ENCODE data around the gene MAPT. TPM values are rescaled to one million over a fixed set of nuclear protein-coding genes. Genes with fewer than 3 reads are reported as not detected.
A peak's percentile ranks its signal among the peaks of the same experiment; 100 is the strongest.
"Not testable (repeated sequence)": the region's sequence is repeated elsewhere in the genome, so short reads cannot be mapped to it uniquely, and the experiment has no call there.

The MAPT gene
- total and polyA plus RNA-seq, 2 of the 13 experiments (the other 11 are each of a cell fraction or from before 2014, with no cell fraction given): 2.1 to 2.8 TPM

DNA sequence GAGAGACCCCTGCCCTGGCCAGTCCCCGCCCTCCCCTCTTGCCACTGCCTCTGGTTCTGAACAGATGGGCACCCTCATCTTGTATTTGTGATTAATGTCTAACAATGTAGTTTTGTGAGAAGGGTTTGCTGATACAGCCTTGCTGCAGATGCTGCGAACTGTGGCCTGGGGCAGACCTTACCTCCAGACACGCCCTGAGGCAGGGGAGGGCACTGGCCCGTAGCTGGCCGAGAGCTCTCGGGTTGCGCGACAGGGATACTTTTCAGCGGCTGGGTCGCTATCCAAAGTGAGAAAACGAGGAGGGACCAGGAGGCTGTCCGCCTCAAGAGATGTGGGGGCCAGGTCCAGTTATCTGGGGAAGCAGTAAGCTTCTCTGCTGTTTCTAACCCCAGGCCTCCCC lies 126.6 kb downstream of the MAPT start:
- no TSS peak for BruUV-seq (replicated peaks)
- intact Hi-C loops (cut with micrococcal nuclease; ENCODE audit: unreplicated experiment): no loop called here
- FAIRE-seq: no peak

DNA sequence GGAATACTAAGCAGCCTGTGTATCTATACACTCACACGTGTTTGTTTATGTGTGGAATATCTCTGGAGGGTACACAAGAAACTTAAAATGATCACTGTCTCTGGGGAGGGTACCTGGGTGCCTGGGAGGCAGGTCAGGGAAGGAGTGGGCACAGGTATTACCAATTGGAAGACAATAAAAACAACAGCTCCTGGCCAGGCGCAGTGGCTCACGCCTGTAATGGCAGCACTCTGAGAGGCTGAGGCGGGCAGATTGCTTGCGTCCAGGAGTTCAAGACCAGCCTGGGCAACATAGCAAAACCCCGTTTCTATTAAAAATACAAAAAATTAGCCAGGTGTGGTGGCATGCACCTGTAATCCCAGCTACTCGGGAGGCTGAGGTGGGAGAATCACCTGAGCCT lies 129.0 kb downstream of the MAPT start:
- H3K9ac ChIP-seq (ENCODE audit: insufficient read depth, low read depth, low read length); DNase-seq (ENCODE audit: low spot score); CTCF ChIA-PET (ENCODE audit: low intra/inter-chr PET ratio, low total read pairs); H4K20me1 ChIP-seq (ENCODE audit: insufficient read depth, low read length); H3K79me2 ChIP-seq (ENCODE audit: insufficient read depth, low read length); H3K4me1 ChIP-seq (ENCODE audit: insufficient read depth, low read length); BruUV-seq (replicated peaks); intact Hi-C loops (cut with micrococcal nuclease; ENCODE audit: unreplicated experiment); H3K4me3 ChIP-seq (replicated peaks in 1 of 3; ENCODE audit: insufficient read depth in 1 of 3, low read depth in 2 of 3, low read length in 3 of 3); H3K27ac ChIP-seq (ENCODE audit: extremely low read length, insufficient read depth, low read length); H3K9me3 ChIP-seq (ENCODE audit: low read length); ATAC-seq; H3K27me3 ChIP-seq (ENCODE audit: control insufficient read depth in 1 of 2, insufficient read depth in 2 of 2, low read length in 2 of 2); H3K4me2 ChIP-seq (ENCODE audit: low read depth, low read length); FAIRE-seq; H2AFZ ChIP-seq (ENCODE audit: low read length); POLR2A ChIA-PET: not testable (repeated sequence)
- WGBS (ENCODE audit: low lambda C conversion rate): 95% methylated on average over 7 of the region's 7 CpGs
- H3K36me3 ChIP-seq (replicated peaks in 1 of 2; ENCODE audit: control insufficient read depth in 1 of 2, insufficient read depth in 2 of 2, low read length in 2 of 2): peaks cover 10 to 16% of the 10 kb centered on the region in 2 experiments; a peak in 3 of 5 replicates
- in situ Hi-C loops (cut with HindIII; ENCODE audit: extremely low pct_ligation_motif_present, low pct_unique_long_range_greater_than_20kb): loop anchor here (25.0 kb wide), 1 partner anchor 814 kb away; no protein-coding TSS in a partner anchor

More for the DNA sequence above, 126.6 kb downstream of the MAPT start:
- Histone ChIP-seq H3K9ac (ENCODE audit: insufficient read depth, low read depth, low read length) (no peak overlapping the region), H3K4me2 (ENCODE audit: low read depth, low read length) (no peak overlapping the region), H4K20me1 (ENCODE audit: insufficient read depth, low read length) (no peaks in the 10 kb centered on the region), H3K36me3 (replicated peaks in 1 of 2; ENCODE audit: control insufficient read depth in 1 of 2, insufficient read depth in 2 of 2, low read length in 2 of 2) (no peaks in the 10 kb centered on the region; a peak in 1 of 5 replicates), H3K4me1 (ENCODE audit: insufficient read depth, low read length) (no peaks in the 10 kb centered on the region), H3K27ac (ENCODE audit: extremely low read length, insufficient read depth, low read length) (no peak overlapping the region), H3K4me3 (replicated peaks in 1 of 3; ENCODE audit: insufficient read depth in 1 of 3, low read depth in 2 of 3, low read length in 3 of 3) (no peak overlapping the region), H3K27me3 (ENCODE audit: control insufficient read depth in 1 of 2, insufficient read depth in 2 of 2, low read length in 2 of 2) (no peaks in the 10 kb centered on the region), H2AFZ (ENCODE audit: low read length) (no peak overlapping the region), H3K9me3 (ENCODE audit: low read length) (no peaks in the 10 kb centered on the region), H3K79me2 (ENCODE audit: insufficient read depth, low read length) (no peaks in the 10 kb centered on the region)
- ATAC-seq (no peak), DNase-seq (ENCODE audit: low spot score) (no peak)
- WGBS (ENCODE audit: low lambda C conversion rate): 90% methylated on average over 12 of the region's 12 CpGs
- no peak for TF ChIP-seq FIP1L1 (IDR thresholded peaks at IDR 0.05; ENCODE audit: borderline replicate concordance, insufficient read depth, low read depth, low read length)
- TF ChIP-seq POLR2G (IDR thresholded peaks at IDR 0.05; ENCODE audit: low read depth, low read length): 0 out of 2 replicates have a peak, but pooled peaks have one; percentile 19
- ChIA-PET CTCF (ENCODE audit: low intra/inter-chr PET ratio, low total read pairs) (no interaction called here), POLR2A (interaction anchor here (1.3 kb wide), 1 partner anchor 17 kb away, joined by 3 read pairs; no protein-coding TSS in a partner anchor)
- in situ Hi-C loops (cut with HindIII; ENCODE audit: extremely low pct_ligation_motif_present, low pct_unique_long_range_greater_than_20kb): loop anchor here (25.0 kb wide), 1 partner anchor 816 kb away; no protein-coding TSS in a partner anchor

Measured in HepG2 (cell line).